Retina (tissue), 1 donor: ENCODE data around the gene WWOX.
A peak's percentile ranks its signal among the peaks of the same experiment; 100 is the strongest.
"Not testable (repeated sequence)": the region's sequence is repeated elsewhere in the genome, so short reads cannot be mapped to it uniquely, and the experiment has no call there.

ENCODE experiments used
- DNase-seq: peaks from one replicate; pipeline ENCODE4 v3.0.0-alpha.2; 2016

Gene WWOX

GRCh38 chr16:79012671-79013434 is 913.4 kb downstream of the WWOX start:
- DNase-seq, result no peak

GRCh38 chr16:79013930-79014660 is 914.6 kb downstream of the WWOX start:
- no peak for DNase-seq

GRCh38 chr16:79018650-79019429 is 919.4 kb downstream of the WWOX start:
- DNase-seq, result no peak

- DNase-seq, result no peak
Measured at GRCh38 chr16:79019431-79019830, 920.0 kb downstream of the WWOX start.

- no peak for DNase-seq
Measured at GRCh38 chr16:79021991-79022630, 922.7 kb downstream of the WWOX start.

- DNase-seq, result no peak
Measured at GRCh38 chr16:79026117-79026516, 926.7 kb downstream of the WWOX start.

- no peak for DNase-seq
Measured at GRCh38 chr16:79036541-79036940, 937.1 kb downstream of the WWOX start.

- no peak for DNase-seq
Measured at GRCh38 chr16:79037521-79038373, 938.3 kb downstream of the WWOX start.

GRCh38 chr16:79041206-79041605 is 941.8 kb downstream of the WWOX start:
- DNase-seq, result no peak

- DNase-seq, result no peak
Measured at GRCh38 chr16:79042141-79042540, 942.7 kb downstream of the WWOX start.

- no peak for DNase-seq
Measured at GRCh38 chr16:79042886-79043285, 943.4 kb downstream of the WWOX start.

- no peak for DNase-seq
Measured at GRCh38 chr16:79045191-79045590, 945.7 kb downstream of the WWOX start.

GRCh38 chr16:79047337-79047736 is 947.9 kb downstream of the WWOX start:
- no peak for DNase-seq

- DNase-seq, result no peak
Measured at GRCh38 chr16:79049040-79049439, 949.6 kb downstream of the WWOX start.

- peak; percentile 45 for DNase-seq
Measured at GRCh38 chr16:79050063-79050462, 950.6 kb downstream of the WWOX start.

- DNase-seq, result no peak
Measured at GRCh38 chr16:79051313-79051712, 951.9 kb downstream of the WWOX start.

- not testable (repeated sequence) for DNase-seq
Measured at GRCh38 chr16:79052198-79052597, 952.7 kb downstream of the WWOX start.

- no peak for DNase-seq
Measured at GRCh38 chr16:79053577-79053976, 954.1 kb downstream of the WWOX start.

- DNase-seq, result no peak
Measured at GRCh38 chr16:79054211-79054984, 954.9 kb downstream of the WWOX start.

GRCh38 chr16:79055251-79055970 is 956.0 kb downstream of the WWOX start:
- no peak for DNase-seq

- no peak for DNase-seq
Measured at GRCh38 chr16:79061181-79061580, 961.7 kb downstream of the WWOX start.
